B cell (primary cell): ENCODE data around the gene RAP1GAP2. TPM values are rescaled to one million over a fixed set of nuclear protein-coding genes. Genes with fewer than 3 reads are reported as not detected.

Experiments used
- ATAC-seq: fragments of 200-7000 bp; cut with Tn5 transposase; one replicate; pipeline ENCODE4 v1.10.0; 2021; ENCODE audit warnings: low read depth, mild to moderate bottlenecking, moderate number of reproducible peaks, moderate library complexity
- CTCF ChIA-PET: fragments of 350-600 bp; sonication (Branson Sonifier 250); formaldehyde crosslinking; loops from one replicate; lab custom pipeline; 2021; ENCODE audit warnings: antibody characterized with exemption, inconsistent platforms; lab: Charles Lee
- POLR2A ChIA-PET: fragments of 350-600 bp; sonication (Branson Sonifier 250); formaldehyde crosslinking; loops from one replicate; lab custom pipeline; 2021; ENCODE audit warnings: antibody characterized with exemption; lab: Charles Lee
- DNase-seq: peaks from one replicate; pipeline ENCODE4 v3.0.0; 2013
- H2AFZ ChIP-seq: 2 replicates; pipeline ENCODE4 v1.6.1; 2012; ENCODE audit warnings: mild to moderate bottlenecking, low read depth, low read length; ENCODE audit not compliant: insufficient read depth, poor library complexity, severe bottlenecking
- H3K27ac ChIP-seq, 2 donors: 1 replicate in 1 of 2; 2 replicates in 1 of 2; pipeline ENCODE4 v1.5.1; 2012 to 2013; ENCODE audit warnings: low read length in 2 of 2, mild to moderate bottlenecking in 2 of 2, moderate library complexity in 1 of 2
- H3K27me3 ChIP-seq, 4 experiments: fragments of 200-600 bp in 1 of 4; sonication (generic) in 1 of 4; replicated peaks in 1 of 4; 1 replicate in 2 of 4; 2 replicates in 2 of 4; pipeline versions ENCODE4 v1.6.1 to v1.7.0; 2013 to 2016; ENCODE audit warnings: low read length in 3 of 4, mild to moderate bottlenecking in 2 of 4, mixed read lengths in 1 of 4, moderate library complexity in 1 of 4; ENCODE audit not compliant: insufficient read depth in 4 of 4, control insufficient read depth in 3 of 4; ENCODE audit errors: control extremely low read depth in 1 of 4
- H3K36me3 ChIP-seq, 2 experiments: replicated peaks in 1 of 2; 1 replicate in 1 of 2; 2 replicates in 1 of 2; pipeline versions ENCODE4 v1.6.1 to v1.7.1; 2013; ENCODE audit warnings: low read length in 1 of 2; ENCODE audit not compliant: insufficient read depth in 2 of 2, control insufficient read depth in 1 of 2; ENCODE audit errors: control extremely low read depth in 1 of 2, extremely low read depth in 1 of 2
- H3K4me1 ChIP-seq, 2 donors: fragments of 200-600 bp in 1 of 2; sonication (generic) in 1 of 2; 1 replicate in 1 of 2; 2 replicates in 1 of 2; pipeline versions ENCODE4 v1.5.1 to v1.6.1; 2013 to 2017; ENCODE audit warnings: low read length in 2 of 2; ENCODE audit not compliant: control insufficient read depth in 2 of 2, insufficient read depth in 2 of 2
- H3K4me2 ChIP-seq: replicated peaks from 2 replicates; pipeline ENCODE3; 2012; ENCODE audit warnings: mild to moderate bottlenecking, low read depth, low read length; ENCODE audit not compliant: poor library complexity, severe bottlenecking
- H3K4me3 ChIP-seq, 5 experiments: fragments of 200-600 bp in 1 of 5; sonication (generic) in 1 of 5; 1 replicate in 3 of 5; 2 replicates in 2 of 5; pipeline versions ENCODE4 v1.5.1 to v1.7.0; 2011 to 2016; ENCODE audit warnings: low read length in 4 of 5, mild to moderate bottlenecking in 4 of 5, low read depth in 2 of 5, control low read depth in 1 of 5, moderate library complexity in 1 of 5; ENCODE audit not compliant: insufficient read depth in 1 of 5; ENCODE audit errors: control extremely low read depth in 1 of 5, extremely low read depth in 1 of 5
- H3K79me2 ChIP-seq: fragments of 200-600 bp; sonication (generic); one replicate; pipeline ENCODE4 v1.6.0; 2016; ENCODE audit warnings: low read length; ENCODE audit not compliant: control insufficient read depth, insufficient read depth
- H3K9ac ChIP-seq: fragments of 200-600 bp; sonication (generic); 2 replicates; pipeline ENCODE4 v1.6.1; 2017; ENCODE audit warnings: mild to moderate bottlenecking, low read length, moderate library complexity
- H3K9me3 ChIP-seq, 3 donors: one replicate each; pipeline versions ENCODE4 v1.6.1 to v1.7.1; 2013; ENCODE audit warnings: low read length in 2 of 3; ENCODE audit not compliant: control insufficient read depth in 2 of 3, insufficient read depth in 1 of 3; ENCODE audit errors: control extremely low read depth in 1 of 3
- H4K20me1 ChIP-seq: 2 replicates; pipeline ENCODE4 v1.6.0; 2012; ENCODE audit warnings: mild to moderate bottlenecking, low read length; ENCODE audit not compliant: insufficient read depth, control insufficient read depth, poor library complexity, severe bottlenecking
- H3K27ac Mint-ChIP-seq: one replicate; pipeline ENCODE4 v1.8.0; 2021; ENCODE audit warnings: mixed read lengths
- H3K27me3 Mint-ChIP-seq: one replicate; pipeline ENCODE4 v1.8.0; 2021; ENCODE audit warnings: mixed read lengths
- H3K4me1 Mint-ChIP-seq: one replicate; pipeline ENCODE4 v1.8.0; 2021; ENCODE audit warnings: mixed read lengths
- H3K4me3 Mint-ChIP-seq: one replicate; pipeline ENCODE4 v1.8.0; 2021; ENCODE audit warnings: mixed read lengths
- H3K9me3 Mint-ChIP-seq: one replicate; pipeline ENCODE4 v1.8.0; 2022; ENCODE audit warnings: mixed read lengths; ENCODE audit not compliant: insufficient read depth
- EZH2 ChIP-seq: IDR thresholded peaks from 2 replicates; pipeline ENCODE4 v1.6.1; 2012; ENCODE audit warnings: borderline replicate concordance, low read depth, mild to moderate bottlenecking, moderate library complexity, low read length; ENCODE audit not compliant: insufficient read depth, poor library complexity, severe bottlenecking
- WGBS: methylation state at CpG from one replicate; pipeline ENCODE4 v1.1.5; 2013; ENCODE audit warnings: missing lambda C conversion rate; ENCODE audit not compliant: insufficient coverage; 5-methylcytosine and 5-hydroxymethylcytosine counted together
- intact Hi-C: fragments of 100-400 bp; cut with micrococcal nuclease; formaldehyde crosslinking; loops from one replicate; pipeline ENCODE4 v1.10.0; 2022
- polyA plus RNA-seq: library from polyadenylated mRNA; depleted of rRNA; stranded (reverse); fragments of >200 nt; gene quantifications from 2 replicates; pipeline ENCODE4 v1.2.3, GENCODE V29; 2012
- total RNA-seq, 2 donors: library from RNA; stranded (reverse); fragments of 120-200 nt in 1 of 2; gene quantifications; 1 replicate in 1 of 2; 2 replicates in 1 of 2; pipeline versions ENCODE4 v1.2.3 to v1.2.4, GENCODE V29; 2013 to 2022
- TF ChIP-seq, protein P1 (sequence below): fragments of 200-600 bp; IDR thresholded peaks from one replicate; pipeline ENCODE4 v1.8.0; 2022; ENCODE audit warnings: antibody characterized with exemption, mild to moderate bottlenecking

Gene RAP1GAP2
- total and polyA plus RNA-seq, 2 donors (not counting 1 experiment from before 2014, with no cell fraction given), result 14.9 to 16.4 TPM

DNA sequence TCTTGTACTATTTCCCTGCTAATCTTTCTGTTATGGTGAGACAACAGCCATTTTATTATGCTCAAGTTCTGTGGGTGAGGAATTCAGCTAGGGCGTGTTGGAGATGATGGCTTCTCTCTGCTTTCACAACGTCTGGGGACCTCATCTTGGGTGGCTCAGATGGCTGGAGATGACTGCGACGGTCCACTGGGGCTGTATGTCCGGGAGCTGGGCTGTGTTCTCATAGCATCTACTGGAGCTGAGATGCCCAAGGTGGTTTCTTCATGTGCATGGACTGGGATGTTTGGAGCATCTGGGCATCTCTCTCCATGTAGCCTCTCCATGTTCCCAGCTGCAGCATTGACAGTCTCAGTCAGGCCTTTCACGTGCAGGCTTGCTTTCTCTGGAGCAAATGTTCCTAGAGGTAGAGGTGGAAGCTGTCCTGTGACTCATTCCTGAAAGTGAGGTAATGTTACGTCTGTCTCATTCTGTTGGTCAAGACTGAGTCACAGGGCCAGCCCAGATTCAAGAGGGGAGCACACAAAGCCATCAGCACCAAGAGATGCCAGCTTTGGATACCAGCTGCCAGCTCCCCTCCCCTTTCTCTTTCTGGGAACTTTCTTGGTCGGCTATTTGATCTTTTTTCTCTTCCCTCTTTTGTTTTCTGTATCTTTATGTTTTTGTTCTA, 96.2 kb downstream of the RAP1GAP2 start:
- ChIA-PET CTCF (no interaction called here), POLR2A (no interaction called here)
- Histone ChIP-seq H3K27me3 (no peaks in the 10 kb centered on the region), H3K4me1 (no peaks in the 10 kb centered on the region), H3K4me3 (no peak overlapping the region), H3K27ac (no peak overlapping the region), H2AFZ (no peak overlapping the region), H4K20me1 (peaks cover 7% of the 10 kb centered on the region), H3K79me2 (peaks cover 9% of the 10 kb centered on the region), H3K4me2 (no peak overlapping the region), H3K9me3 (no peaks in the 10 kb centered on the region), H3K36me3 (peaks cover 0 to 4% of the 10 kb centered on the region in 2 experiments), H3K9ac (no peak overlapping the region)
- Mint-ChIP-seq H3K9me3 (no peaks in the 10 kb centered on the region), H3K27me3 (no peaks in the 10 kb centered on the region), H3K4me1 (peaks cover 3% of the 10 kb centered on the region), H3K27ac (no peak overlapping the region), H3K4me3 (no peak overlapping the region)
- DNase-seq (no peak), ATAC-seq (no peak)
- intact Hi-C loops, result no loop called here
- 86% methylated on average over 7 of the region's 8 CpGs for WGBS
- no peak for TF ChIP-seq EZH2
- TF ChIP-seq, protein P1, sequence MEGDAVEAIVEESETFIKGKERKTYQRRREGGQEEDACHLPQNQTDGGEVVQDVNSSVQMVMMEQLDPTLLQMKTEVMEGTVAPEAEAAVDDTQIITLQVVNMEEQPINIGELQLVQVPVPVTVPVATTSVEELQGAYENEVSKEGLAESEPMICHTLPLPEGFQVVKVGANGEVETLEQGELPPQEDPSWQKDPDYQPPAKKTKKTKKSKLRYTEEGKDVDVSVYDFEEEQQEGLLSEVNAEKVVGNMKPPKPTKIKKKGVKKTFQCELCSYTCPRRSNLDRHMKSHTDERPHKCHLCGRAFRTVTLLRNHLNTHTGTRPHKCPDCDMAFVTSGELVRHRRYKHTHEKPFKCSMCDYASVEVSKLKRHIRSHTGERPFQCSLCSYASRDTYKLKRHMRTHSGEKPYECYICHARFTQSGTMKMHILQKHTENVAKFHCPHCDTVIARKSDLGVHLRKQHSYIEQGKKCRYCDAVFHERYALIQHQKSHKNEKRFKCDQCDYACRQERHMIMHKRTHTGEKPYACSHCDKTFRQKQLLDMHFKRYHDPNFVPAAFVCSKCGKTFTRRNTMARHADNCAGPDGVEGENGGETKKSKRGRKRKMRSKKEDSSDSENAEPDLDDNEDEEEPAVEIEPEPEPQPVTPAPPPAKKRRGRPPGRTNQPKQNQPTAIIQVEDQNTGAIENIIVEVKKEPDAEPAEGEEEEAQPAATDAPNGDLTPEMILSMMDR, result no peak

DNA sequence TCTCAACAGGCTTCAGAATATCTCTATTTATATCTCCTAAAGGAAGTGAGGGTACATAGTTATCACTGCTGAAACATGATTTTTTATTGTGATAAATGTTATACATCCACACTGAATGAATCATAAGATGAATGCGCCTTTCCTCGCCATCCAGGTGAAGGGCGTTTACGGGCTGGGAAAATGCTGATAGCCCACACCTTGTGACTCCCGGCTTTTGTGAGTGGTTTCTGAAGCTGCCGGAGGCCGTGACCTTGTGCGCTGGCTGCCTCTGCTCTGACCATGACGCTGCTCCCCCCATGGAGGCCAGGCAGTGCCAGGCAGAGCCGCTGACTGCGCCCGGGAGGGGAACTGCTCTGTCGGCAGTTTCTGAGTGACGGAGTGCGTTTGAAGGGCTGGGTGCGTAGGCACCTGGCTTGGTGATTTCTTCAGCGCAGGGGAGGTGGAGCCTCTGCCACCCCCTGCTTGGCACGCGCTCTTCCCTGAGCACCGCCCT, 97.2 kb downstream of the RAP1GAP2 start:
- Histone ChIP-seq H3K27ac (no peak overlapping the region), H3K4me1 (no peaks in the 10 kb centered on the region), H3K4me3 (no peak overlapping the region), H3K79me2 (peaks cover 9% of the 10 kb centered on the region), H2AFZ (no peak overlapping the region), H3K9ac (no peak overlapping the region), H3K27me3 (no peaks in the 10 kb centered on the region), H3K9me3 (no peaks in the 10 kb centered on the region), H3K36me3 (peaks cover 0 to 4% of the 10 kb centered on the region in 2 experiments), H3K4me2 (no peak overlapping the region), H4K20me1 (peaks cover 7% of the 10 kb centered on the region)
- TF ChIP-seq, protein P1, result no peak
- no peak for TF ChIP-seq EZH2
- no peaks in the 10 kb centered on the region for H3K27me3 Mint-ChIP-seq
- no peak overlapping the region for H3K27ac Mint-ChIP-seq
- CTCF ChIA-PET, result no interaction called here
- H3K4me1 Mint-ChIP-seq, result no peaks in the 10 kb centered on the region
- ATAC-seq (no peak), DNase-seq (no peak)
- POLR2A ChIA-PET, result no interaction called here
- no peak overlapping the region for H3K4me3 Mint-ChIP-seq
- WGBS, result 95% methylated on average over 17 of the region's 20 CpGs
- intact Hi-C loops, result no loop called here
- no peaks in the 10 kb centered on the region for H3K9me3 Mint-ChIP-seq
